Measurements from ENCODE around the gene SRPK2. TPM values are rescaled to one million over a fixed set of nuclear protein-coding genes. Genes with fewer than 3 reads are reported as not detected.

The SRPK2 gene
- total RNA-seq, 3 donors from 2014 or later: 44.6 to 68.2 (median 60.6) TPM

- Histone ChIP-seq H3K36me3 (no peaks in the 10 kb centered on the region), H3K9me3 (no peaks in the 10 kb centered on the region), H3K4me3 (no peak overlapping the region), H3K27me3 (no peaks in the 10 kb centered on the region), H3K4me1 (no peaks in the 10 kb centered on the region), H3K27ac (no peak overlapping the region)
- DNase-seq (ENCODE audit: low spot score in 2 of 2): no peak
- intact Hi-C loops (cut with DNase I; ENCODE audit: low total_unique reads): no loop called here
- TF ChIP-seq POLR2A (IDR thresholded peaks at IDR 0.05): no peak
- TF ChIP-seq, protein P1, sequence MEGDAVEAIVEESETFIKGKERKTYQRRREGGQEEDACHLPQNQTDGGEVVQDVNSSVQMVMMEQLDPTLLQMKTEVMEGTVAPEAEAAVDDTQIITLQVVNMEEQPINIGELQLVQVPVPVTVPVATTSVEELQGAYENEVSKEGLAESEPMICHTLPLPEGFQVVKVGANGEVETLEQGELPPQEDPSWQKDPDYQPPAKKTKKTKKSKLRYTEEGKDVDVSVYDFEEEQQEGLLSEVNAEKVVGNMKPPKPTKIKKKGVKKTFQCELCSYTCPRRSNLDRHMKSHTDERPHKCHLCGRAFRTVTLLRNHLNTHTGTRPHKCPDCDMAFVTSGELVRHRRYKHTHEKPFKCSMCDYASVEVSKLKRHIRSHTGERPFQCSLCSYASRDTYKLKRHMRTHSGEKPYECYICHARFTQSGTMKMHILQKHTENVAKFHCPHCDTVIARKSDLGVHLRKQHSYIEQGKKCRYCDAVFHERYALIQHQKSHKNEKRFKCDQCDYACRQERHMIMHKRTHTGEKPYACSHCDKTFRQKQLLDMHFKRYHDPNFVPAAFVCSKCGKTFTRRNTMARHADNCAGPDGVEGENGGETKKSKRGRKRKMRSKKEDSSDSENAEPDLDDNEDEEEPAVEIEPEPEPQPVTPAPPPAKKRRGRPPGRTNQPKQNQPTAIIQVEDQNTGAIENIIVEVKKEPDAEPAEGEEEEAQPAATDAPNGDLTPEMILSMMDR (IDR thresholded peaks at IDR 0.05): no peak
- TF ChIP-seq POLR2AphosphoS5 (IDR thresholded peaks at IDR 0.05): no peak
Observed at GRCh38 chr7:105151152-105151551, 237.6 kb downstream of the SRPK2 start.

DNA sequence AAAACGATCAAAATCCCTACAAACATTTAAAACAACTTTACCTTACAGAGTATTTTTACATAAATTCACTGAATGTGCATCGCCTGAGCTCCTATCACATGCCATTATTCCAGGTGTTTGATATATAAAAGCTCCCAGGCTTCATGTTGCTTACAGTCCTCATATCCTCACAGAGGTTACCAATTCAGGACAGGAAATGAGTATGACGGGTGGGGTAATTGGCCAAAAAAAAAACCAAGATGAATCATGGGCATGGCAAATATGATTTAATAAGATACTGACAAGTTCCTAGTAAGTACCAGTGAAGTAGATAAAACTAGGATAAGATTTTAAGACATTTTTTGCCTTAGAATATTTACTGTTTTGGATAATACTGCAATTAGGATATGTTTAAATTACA, 238.9 kb downstream of the SRPK2 start:
- Histone ChIP-seq H3K27ac (no peak overlapping the region), H3K27me3 (no peaks in the 10 kb centered on the region), H3K4me3 (no peak overlapping the region), H3K36me3 (no peaks in the 10 kb centered on the region), H3K4me1 (no peaks in the 10 kb centered on the region), H3K9me3 (no peaks in the 10 kb centered on the region)
- TF ChIP-seq POLR2AphosphoS5 (IDR thresholded peaks at IDR 0.05) (no peak), POLR2A (IDR thresholded peaks at IDR 0.05) (no peak)
- TF ChIP-seq, protein P1 (IDR thresholded peaks at IDR 0.05): no peak
- intact Hi-C loops (cut with DNase I; ENCODE audit: low total_unique reads): no loop called here
- DNase-seq (ENCODE audit: low spot score in 2 of 2): no peak

GRCh38 chr7:105141068-105141467, 247.7 kb downstream of the SRPK2 start:
- intact Hi-C loops (cut with DNase I; ENCODE audit: low total_unique reads): no loop called here
- TF ChIP-seq POLR2AphosphoS5 (IDR thresholded peaks at IDR 0.05) (no peak), POLR2A (IDR thresholded peaks at IDR 0.05) (no peak)
- TF ChIP-seq, protein P1 (IDR thresholded peaks at IDR 0.05): peak in 1 of 3 donors; percentile 17
- H3K27me3 ChIP-seq: no peaks in the 10 kb centered on the region
- no peaks in the 10 kb centered on the region for H3K4me1 ChIP-seq
- H3K9me3 ChIP-seq: no peaks in the 10 kb centered on the region
- no peaks in the 10 kb centered on the region for H3K36me3 ChIP-seq
- H3K4me3 ChIP-seq: no peak overlapping the region
- no peak overlapping the region for H3K27ac ChIP-seq
- no peak for DNase-seq (ENCODE audit: low spot score in 2 of 2)

- H3K36me3 ChIP-seq: no peaks in the 10 kb centered on the region
- TF ChIP-seq, protein P1 (IDR thresholded peaks at IDR 0.05): no peak
- TF ChIP-seq POLR2A (IDR thresholded peaks at IDR 0.05): no peak
- no peak for TF ChIP-seq POLR2AphosphoS5 (IDR thresholded peaks at IDR 0.05)
- no peaks in the 10 kb centered on the region for H3K27me3 ChIP-seq
- H3K9me3 ChIP-seq: no peaks in the 10 kb centered on the region
- no peak overlapping the region for H3K4me3 ChIP-seq
- DNase-seq (ENCODE audit: low spot score in 2 of 2): no peak
- intact Hi-C loops (cut with DNase I; ENCODE audit: low total_unique reads): no loop called here
- H3K27ac ChIP-seq: no peak overlapping the region
- no peaks in the 10 kb centered on the region for H3K4me1 ChIP-seq
Observed at GRCh38 chr7:105139381-105139780, 249.3 kb downstream of the SRPK2 start.

DNA sequence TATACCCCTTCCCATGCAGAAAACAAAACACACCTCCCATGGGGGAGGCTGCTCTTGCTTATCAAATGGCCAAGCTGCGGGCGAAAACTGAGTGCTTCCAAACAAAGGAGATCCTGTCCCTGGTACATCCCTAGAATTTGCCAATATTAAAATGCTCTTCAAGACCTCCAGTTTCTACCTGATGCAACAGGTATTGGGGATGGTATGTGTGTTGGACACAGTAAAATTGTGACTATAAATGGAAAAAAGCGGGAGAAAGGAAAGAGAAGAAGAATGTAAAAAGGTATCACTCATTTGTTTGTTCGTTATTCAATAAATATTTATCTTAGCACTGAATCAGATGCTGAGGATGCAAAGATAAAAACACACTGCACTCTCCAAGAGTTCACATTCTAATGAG, 250.8 kb downstream of the SRPK2 start:
- Histone ChIP-seq H3K27me3 (no peaks in the 10 kb centered on the region), H3K4me3 (no peak overlapping the region), H3K27ac (no peak overlapping the region), H3K9me3 (no peaks in the 10 kb centered on the region), H3K4me1 (no peaks in the 10 kb centered on the region), H3K36me3 (no peaks in the 10 kb centered on the region)
- intact Hi-C loops (cut with DNase I; ENCODE audit: low total_unique reads): no loop called here
- TF ChIP-seq POLR2A (IDR thresholded peaks at IDR 0.05): no peak
- TF ChIP-seq POLR2AphosphoS5 (IDR thresholded peaks at IDR 0.05): no peak
- TF ChIP-seq, protein P1 (IDR thresholded peaks at IDR 0.05): no peak
- DNase-seq (ENCODE audit: low spot score in 2 of 2): no peak

All from breast epithelium (tissue), 4 donors.